ENCODE measurements around the gene LIN37. TPM values are rescaled to one million over a fixed set of nuclear protein-coding genes. Genes with fewer than 3 reads are reported as not detected.

Gene LIN37
- total RNA-seq, 2 donors from 2014 or later, result 5.1 to 7.5 TPM

DNA sequence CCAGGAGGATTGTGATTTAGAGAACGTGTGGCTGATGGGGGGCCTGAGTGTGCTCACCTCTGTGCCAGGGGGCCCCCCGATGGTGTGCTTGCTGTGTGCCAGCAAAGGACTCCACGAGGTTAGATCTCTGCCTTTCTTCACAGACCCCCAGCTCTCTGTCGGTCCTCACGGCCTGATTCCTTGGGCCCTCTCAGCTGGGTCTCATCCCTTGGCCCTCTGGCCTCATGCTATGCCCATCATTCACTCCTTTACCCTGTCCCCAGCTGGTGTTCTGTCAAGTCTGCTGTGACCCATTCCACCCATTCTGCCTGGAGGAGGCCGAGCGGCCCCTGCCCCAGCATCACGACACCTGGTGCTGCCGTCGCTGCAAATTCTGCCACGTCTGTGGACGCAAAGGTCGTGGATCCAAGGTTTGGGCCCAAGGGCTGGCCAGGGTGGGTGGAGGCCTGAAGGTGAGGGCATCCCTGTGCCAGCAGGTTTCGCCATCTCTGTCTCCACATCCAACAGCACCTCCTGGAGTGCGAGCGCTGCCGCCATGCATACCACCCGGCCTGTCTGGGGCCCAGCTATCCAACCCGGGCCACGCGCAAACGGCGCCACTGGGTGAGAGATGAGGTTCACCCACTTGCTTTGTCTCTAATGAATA is 23.0 kb upstream of the LIN37 start:
- Histone ChIP-seq H3K27ac (no peak overlapping the region), H3K9ac (ENCODE audit: low read depth in 2 of 2, low read length in 2 of 2) (no peak overlapping the region), H3K36me3 (peaks cover 46% of the 10 kb centered on the region), H3K4me1 (no peaks in the 10 kb centered on the region), H3K9me3 (no peaks in the 10 kb centered on the region), H3K27me3 (no peaks in the 10 kb centered on the region), H3K4me3 (no peak overlapping the region)
- TF ChIP-seq CTCF (IDR thresholded peaks at IDR 0.05), result no peak
- no peak for DNase-seq
- intact Hi-C loops (cut with DNase I), result no loop called here

- Histone ChIP-seq H3K9ac (ENCODE audit: low read depth in 2 of 2, low read length in 2 of 2) (no peak overlapping the region), H3K27me3 (no peaks in the 10 kb centered on the region), H3K27ac (no peak overlapping the region), H3K4me1 (no peaks in the 10 kb centered on the region), H3K36me3 (peaks cover 49% of the 10 kb centered on the region), H3K4me3 (no peak overlapping the region), H3K9me3 (no peaks in the 10 kb centered on the region)
- TF ChIP-seq CTCF (IDR thresholded peaks at IDR 0.05), result no peak
- intact Hi-C loops (cut with DNase I), result no loop called here
- no peak for DNase-seq
These were observed 21.1 kb upstream of the LIN37 start for GRCh38 chr19:35727053-35727955.

GRCh38 chr19:35727956-35728706 is 20.2 kb upstream of the LIN37 start:
- peaks cover 42% of the 10 kb centered on the region for H3K36me3 ChIP-seq
- H3K9me3 ChIP-seq, result no peaks in the 10 kb centered on the region
- H3K9ac ChIP-seq (ENCODE audit: low read depth in 2 of 2, low read length in 2 of 2), result no peak overlapping the region
- TF ChIP-seq CTCF (IDR thresholded peaks at IDR 0.05), result no peak
- H3K4me1 ChIP-seq, result no peaks in the 10 kb centered on the region
- H3K4me3 ChIP-seq, result no peak overlapping the region
- no peaks in the 10 kb centered on the region for H3K27me3 ChIP-seq
- DNase-seq, result no peak
- H3K27ac ChIP-seq, result no peak overlapping the region
- intact Hi-C loops (cut with DNase I), result no loop called here

- Histone ChIP-seq H3K27ac (no peak overlapping the region), H3K9ac (ENCODE audit: low read depth in 2 of 2, low read length in 2 of 2) (no peak overlapping the region), H3K4me3 (no peak overlapping the region), H3K36me3 (peaks cover 42% of the 10 kb centered on the region), H3K9me3 (no peaks in the 10 kb centered on the region), H3K27me3 (no peaks in the 10 kb centered on the region), H3K4me1 (no peaks in the 10 kb centered on the region)
- no peak for DNase-seq
- no peak for TF ChIP-seq CTCF (IDR thresholded peaks at IDR 0.05)
- intact Hi-C loops (cut with DNase I), result no loop called here
These were observed 19.4 kb upstream of the LIN37 start for GRCh38 chr19:35729021-35729420.

DNA sequence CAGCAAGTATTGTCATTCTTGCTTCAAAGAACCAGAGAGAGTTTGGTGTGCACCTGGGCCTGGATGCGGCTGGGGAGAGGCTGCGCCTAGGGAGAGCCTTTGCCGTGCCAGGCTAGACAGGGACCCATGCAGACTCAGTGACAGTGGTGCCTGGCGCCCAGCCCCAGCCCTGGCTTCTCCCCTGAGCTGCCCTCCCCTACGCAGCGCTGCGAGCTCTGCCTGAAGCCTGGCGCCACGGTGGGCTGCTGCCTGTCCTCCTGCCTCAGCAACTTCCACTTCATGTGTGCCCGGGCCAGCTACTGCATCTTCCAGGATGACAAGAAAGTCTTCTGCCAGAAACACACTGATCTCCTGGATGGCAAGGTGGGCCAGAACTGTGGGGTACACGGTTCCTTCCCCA is 18.6 kb upstream of the LIN37 start:
- Histone ChIP-seq H3K9me3 (no peaks in the 10 kb centered on the region), H3K4me3 (no peak overlapping the region), H3K9ac (ENCODE audit: low read depth in 2 of 2, low read length in 2 of 2) (no peak overlapping the region), H3K36me3 (peaks cover 39% of the 10 kb centered on the region), H3K27ac (no peak overlapping the region), H3K4me1 (no peaks in the 10 kb centered on the region), H3K27me3 (no peaks in the 10 kb centered on the region)
- intact Hi-C loops (cut with DNase I), result no loop called here
- no peak for TF ChIP-seq CTCF (IDR thresholded peaks at IDR 0.05)
- DNase-seq, result no peak
